Activated CD4-positive, alpha-beta T cell treated with anti-CD3 and anti-CD28 coated beads, Interleukin-2, amount 10 ng/mL, durations not matched to agents 24 days and 14 days (primary cell): ENCODE measurements around the gene MIEF2. TPM values are rescaled to one million over a fixed set of nuclear protein-coding genes. Genes with fewer than 3 reads are reported as not detected.
A peak's percentile ranks its signal among the peaks of the same experiment; 100 is the strongest.
"Not testable (repeated sequence)": the region's sequence is repeated elsewhere in the genome, so short reads cannot be mapped to it uniquely, and the experiment has no call there.

ENCODE experiments used
- DNase-seq: peaks from one replicate; pipeline ENCODE4 v3.0.0; 2022
- H3K27ac Mint-ChIP-seq: one replicate; pipeline ENCODE4 v1.8.0; 2022; ENCODE audit warnings: mild to moderate bottlenecking, mixed read lengths
- H3K27me3 Mint-ChIP-seq: one replicate; pipeline ENCODE4 v1.8.0; 2022; ENCODE audit warnings: mixed read lengths
- H3K36me3 Mint-ChIP-seq: one replicate; pipeline ENCODE4 v1.8.0; 2022; ENCODE audit warnings: low read depth, mild to moderate bottlenecking, mixed read lengths
- H3K4me1 Mint-ChIP-seq: one replicate; pipeline ENCODE4 v1.8.0; 2021; ENCODE audit warnings: mixed read lengths
- H3K4me3 Mint-ChIP-seq: one replicate; pipeline ENCODE4 v1.8.0; 2022; ENCODE audit warnings: mild to moderate bottlenecking, moderate library complexity, mixed read lengths
- H3K9me3 Mint-ChIP-seq: one replicate; pipeline ENCODE4 v1.8.0; 2021; ENCODE audit warnings: mixed read lengths
- intact Hi-C: fragments of 100-400 bp; cut with micrococcal nuclease; formaldehyde crosslinking; loops from one replicate; pipeline ENCODE4 v1.15.1; 2023
- total RNA-seq: library from RNA; stranded (reverse); gene quantifications from 2 replicates; pipeline ENCODE4 v1.2.3, GENCODE V29; 2022

The MIEF2 gene, protein sequence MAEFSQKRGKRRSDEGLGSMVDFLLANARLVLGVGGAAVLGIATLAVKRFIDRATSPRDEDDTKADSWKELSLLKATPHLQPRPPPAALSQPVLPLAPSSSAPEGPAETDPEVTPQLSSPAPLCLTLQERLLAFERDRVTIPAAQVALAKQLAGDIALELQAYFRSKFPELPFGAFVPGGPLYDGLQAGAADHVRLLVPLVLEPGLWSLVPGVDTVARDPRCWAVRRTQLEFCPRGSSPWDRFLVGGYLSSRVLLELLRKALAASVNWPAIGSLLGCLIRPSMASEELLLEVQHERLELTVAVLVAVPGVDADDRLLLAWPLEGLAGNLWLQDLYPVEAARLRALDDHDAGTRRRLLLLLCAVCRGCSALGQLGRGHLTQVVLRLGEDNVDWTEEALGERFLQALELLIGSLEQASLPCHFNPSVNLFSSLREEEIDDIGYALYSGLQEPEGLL
- 4.3 and 6.0 TPM in 2 replicates for total RNA-seq

DNA sequence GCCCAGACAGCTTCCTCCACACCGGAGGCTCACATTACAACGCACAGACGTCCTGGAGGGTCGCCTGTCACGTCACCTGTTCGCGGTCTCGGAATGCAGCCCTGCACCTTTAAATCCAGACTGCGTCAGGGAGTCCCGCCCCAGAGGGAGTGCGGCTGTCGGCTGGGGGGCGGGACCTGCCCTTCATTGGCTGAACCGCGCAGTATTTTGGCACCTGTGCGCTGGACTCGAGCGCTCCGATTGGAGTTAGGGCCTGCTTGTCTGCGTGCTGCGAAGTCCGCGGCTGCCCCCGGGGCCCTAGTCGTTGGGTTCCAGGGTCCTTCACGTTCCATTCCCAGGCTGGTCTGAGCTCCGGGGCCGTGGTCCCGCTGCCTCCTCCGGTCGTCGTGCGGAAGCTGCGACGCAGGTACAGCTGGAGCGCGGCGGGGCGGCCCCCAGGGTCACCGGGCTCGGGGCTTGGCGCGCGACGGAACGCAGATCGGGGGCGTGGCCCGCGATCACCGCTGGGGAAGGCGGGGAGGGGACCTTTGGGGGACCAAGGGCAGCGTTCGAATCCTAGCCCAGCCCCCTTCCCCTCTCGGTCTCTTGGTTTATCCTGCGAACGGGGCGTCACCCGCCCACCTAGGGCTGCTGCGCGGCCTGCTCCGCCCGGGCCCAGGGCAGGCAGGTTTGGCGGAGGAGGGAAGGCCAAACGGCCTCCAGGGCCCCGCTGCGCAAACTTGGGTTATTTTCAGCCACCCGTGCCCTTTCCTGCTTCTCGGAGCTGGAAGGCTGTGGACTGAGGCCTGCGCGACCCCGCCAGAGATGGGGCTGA lies at the start of gene MIEF2:
TSS of gene MIEF2 (plus strand) at position 331 of the 814 bp plus-strand sequence. CDS start 2,059 bp downstream, outside the sequence.
- peak within 1 kb of the TSS; percentile 85 for H3K4me3 Mint-ChIP-seq
- intact Hi-C loops, result loop anchor here (1.0 kb wide), 2 partner anchors 35 to 55 kb away; partner anchors contain the start of genes LLGL1 and SMCR8
- peak; percentile 98 for DNase-seq
- peak within 1 kb of the TSS; percentile 86 for H3K27ac Mint-ChIP-seq
- H3K36me3 Mint-ChIP-seq, result peaks cover 10% of the 10 kb centered on the region
- H3K4me1 Mint-ChIP-seq, result peaks cover 29% of the 10 kb centered on the region
- no peaks in the 10 kb centered on the region for H3K27me3 Mint-ChIP-seq
- H3K9me3 Mint-ChIP-seq, result no peaks in the 10 kb centered on the region

DNA sequence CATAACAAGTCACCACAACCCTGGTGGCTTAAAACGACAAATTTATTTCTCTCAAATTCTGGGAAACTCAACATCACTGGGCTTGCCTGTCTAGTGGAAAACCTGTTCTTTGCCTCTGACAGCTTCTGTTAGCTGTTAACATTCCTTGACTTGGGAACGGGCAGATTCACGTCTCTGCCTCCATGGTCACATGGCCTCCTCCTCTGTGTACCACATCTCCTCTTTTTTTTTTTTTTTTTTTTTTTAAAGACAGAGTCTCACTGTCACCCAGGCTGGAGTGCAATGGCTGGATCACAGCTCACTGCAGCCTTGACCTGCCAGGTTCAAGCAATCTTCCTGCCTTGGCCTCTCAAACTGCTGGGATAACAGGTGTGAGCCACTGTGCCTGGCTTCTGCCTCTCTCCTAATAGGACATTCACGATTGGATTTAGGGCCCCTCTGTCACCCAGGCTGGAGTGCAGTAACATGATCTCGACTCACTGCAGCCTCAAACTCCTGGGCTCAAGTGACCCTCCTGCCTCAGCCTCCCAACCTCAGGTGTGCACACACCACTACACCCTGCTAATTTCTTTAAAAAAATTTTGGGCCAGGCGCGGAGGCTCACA lies 46.7 kb upstream of the MIEF2 start:
- Mint-ChIP-seq H3K27ac (no peak overlapping the region), H3K4me3 (no peak overlapping the region), H3K27me3 (no peaks in the 10 kb centered on the region), H3K36me3 (peaks cover 13% of the 10 kb centered on the region), H3K4me1 (no peaks in the 10 kb centered on the region), H3K9me3 (no peaks in the 10 kb centered on the region)
- intact Hi-C loops, result no loop called here
- no peak for DNase-seq

DNA sequence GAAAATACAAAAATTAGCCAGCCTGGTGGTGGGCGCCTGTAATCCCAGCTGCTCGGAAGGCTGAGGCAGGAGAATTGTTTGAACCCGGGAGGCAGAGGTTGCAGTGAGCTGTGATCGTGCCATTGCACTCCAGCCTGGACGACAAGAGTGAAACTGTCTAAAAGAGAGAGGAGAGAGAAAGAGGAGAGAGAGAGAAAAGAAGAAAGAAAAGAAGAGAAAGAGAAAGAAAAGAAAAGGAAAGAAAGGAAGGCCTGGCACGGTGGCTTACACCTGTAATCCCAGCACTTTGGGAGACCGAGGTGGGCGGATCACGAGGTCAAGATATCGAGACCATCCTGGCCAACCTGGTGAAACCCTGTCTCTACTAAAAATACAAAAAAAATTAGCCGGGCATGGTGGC lies 43.6 kb upstream of the MIEF2 start:
- H3K36me3 Mint-ChIP-seq, H3K4me3 Mint-ChIP-seq, DNase-seq, H3K4me1 Mint-ChIP-seq, H3K9me3 Mint-ChIP-seq, H3K27ac Mint-ChIP-seq, intact Hi-C loops, H3K27me3 Mint-ChIP-seq: not testable (repeated sequence)

DNA sequence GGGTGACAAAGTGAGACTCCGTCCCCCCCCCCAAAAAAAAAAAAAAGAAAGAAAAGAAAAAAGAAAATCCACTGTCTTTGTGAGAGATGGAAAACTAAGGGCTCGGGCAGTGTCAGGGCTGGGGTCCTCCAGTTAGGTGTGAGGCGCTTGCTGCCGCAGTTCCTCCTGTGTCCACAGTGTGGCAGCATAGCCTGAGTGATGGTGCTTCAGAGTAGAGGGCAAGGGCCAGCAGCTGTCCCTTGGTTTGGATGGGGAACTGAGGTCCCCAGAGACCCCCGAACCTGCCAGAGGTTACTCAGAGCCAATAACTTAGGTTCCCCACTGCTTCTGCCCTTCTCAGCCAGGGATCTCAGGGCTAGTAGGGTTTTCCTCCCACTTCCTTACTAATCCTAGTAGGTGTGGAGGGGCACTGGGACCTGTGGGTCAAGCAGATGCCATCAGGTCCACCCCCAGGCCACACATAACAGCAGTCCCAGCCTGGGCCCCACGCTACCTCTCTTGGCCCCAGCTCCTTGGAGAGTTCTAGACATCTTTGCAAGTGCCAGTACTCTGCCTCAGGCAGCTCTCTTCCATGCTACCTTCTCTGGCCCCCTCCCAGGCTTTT lies 42.9 kb upstream of the MIEF2 start:
- Mint-ChIP-seq H3K4me3 (no peak overlapping the region), H3K27ac (no peak overlapping the region), H3K36me3 (no peaks in the 10 kb centered on the region), H3K4me1 (no peaks in the 10 kb centered on the region), H3K27me3 (no peaks in the 10 kb centered on the region), H3K9me3 (no peaks in the 10 kb centered on the region)
- intact Hi-C loops, result no loop called here
- peak; percentile 93 for DNase-seq

DNA sequence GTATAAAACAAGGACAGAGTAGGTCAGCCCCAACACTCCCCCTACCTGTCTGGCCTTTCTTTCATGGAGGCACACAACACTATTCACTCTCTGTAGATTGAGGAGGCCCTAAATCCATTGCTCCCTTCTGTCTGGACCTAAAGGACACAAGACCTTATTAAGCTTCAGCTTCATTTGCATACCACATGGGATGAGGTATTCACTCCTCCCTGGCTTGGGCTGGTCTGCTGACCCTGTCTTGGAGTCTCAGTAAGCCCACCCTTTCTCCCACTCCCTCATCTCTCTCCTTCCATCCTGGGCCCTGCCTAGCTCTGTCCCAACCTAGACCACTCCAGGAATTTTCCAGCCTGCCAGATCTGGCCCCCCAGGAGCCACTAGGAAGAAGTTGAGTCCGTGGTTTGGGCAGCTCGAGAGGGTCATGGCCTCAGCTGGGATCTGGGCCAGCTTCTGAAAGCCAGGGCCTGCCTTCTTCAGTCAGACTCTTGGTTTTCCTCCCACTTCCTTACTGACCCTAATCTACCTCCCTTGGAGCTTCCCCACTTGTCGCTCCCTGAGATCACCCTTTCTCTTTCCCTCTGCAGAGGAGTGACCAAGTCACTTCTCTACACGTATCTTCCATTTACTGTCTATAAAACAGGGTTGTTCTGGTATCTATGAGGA lies 41.6 kb upstream of the MIEF2 start:
- Mint-ChIP-seq H3K9me3 (no peaks in the 10 kb centered on the region), H3K27ac (no peak overlapping the region), H3K4me3 (no peak overlapping the region), H3K36me3 (no peaks in the 10 kb centered on the region), H3K27me3 (no peaks in the 10 kb centered on the region), H3K4me1 (no peaks in the 10 kb centered on the region)
- intact Hi-C loops, result no loop called here
- DNase-seq, result no peak

DNA sequence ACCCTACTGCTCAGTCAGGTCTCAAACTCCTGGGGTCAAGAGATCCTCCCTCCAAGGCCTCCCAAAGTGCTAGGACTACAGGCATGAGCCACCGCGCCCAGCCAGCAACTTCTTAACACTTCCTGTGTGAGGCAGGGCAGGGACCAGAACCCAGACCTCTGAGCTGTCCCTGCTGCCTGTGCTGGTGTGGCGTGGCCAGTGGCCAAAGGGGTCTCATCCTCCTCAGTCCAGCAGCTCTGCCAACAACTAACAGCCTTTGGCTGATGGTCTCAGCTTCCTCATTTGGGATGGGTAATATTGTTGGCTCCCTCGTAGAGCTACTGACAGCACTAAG lies 36.4 kb upstream of the MIEF2 start:
- Mint-ChIP-seq H3K4me3 (no peak overlapping the region), H3K36me3 (peaks cover 3% of the 10 kb centered on the region), H3K27me3 (peaks cover 2% of the 10 kb centered on the region), H3K9me3 (no peaks in the 10 kb centered on the region), H3K27ac (no peak overlapping the region), H3K4me1 (peaks cover 19% of the 10 kb centered on the region)
- intact Hi-C loops, result no loop called here
- no peak for DNase-seq

DNA sequence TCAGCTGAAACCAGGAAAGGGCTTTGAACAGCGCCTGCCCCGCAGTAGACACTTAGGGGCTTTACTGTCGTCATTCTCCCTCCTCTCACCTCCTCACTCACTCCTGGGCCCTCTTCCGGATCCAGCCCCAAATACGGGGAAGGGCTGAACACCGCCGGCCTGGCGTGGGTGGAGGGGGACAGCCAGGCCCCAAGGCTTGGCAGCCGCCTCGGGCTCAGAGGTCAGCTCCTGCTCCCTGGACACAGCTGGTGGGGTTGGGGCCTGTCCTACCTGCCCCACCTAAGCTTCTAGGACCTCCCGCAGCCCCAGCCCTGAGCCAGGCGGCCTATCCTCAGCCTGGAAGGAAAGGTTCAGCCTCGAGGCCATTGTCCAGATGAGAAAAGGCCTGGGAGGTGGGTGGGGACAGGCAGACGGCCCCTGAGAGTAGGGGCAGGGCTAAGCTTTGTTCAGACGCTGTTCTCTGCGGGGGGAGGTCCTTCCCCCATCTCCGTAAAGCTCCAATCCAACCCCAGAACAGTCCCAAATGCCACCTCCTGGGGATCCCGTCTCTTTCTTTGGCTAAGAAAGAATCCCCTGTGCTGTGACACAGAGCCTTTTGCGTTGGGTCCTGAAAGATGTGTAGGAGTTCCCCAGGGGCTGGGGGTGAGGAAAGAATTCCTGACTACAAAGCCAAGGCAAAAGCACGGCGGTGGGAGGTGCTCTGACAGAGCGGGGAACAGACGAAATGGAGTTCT lies 35.9 kb upstream of the MIEF2 start:
- peaks cover 19% of the 10 kb centered on the region for H3K4me1 Mint-ChIP-seq
- H3K36me3 Mint-ChIP-seq, result peaks cover 3% of the 10 kb centered on the region
- peak overlapping the region; percentile 67 for H3K27ac Mint-ChIP-seq
- DNase-seq, result no peak
- peak overlapping the region; percentile 72 for H3K4me3 Mint-ChIP-seq
- peaks cover 2% of the 10 kb centered on the region for H3K27me3 Mint-ChIP-seq
- no peaks in the 10 kb centered on the region for H3K9me3 Mint-ChIP-seq
- intact Hi-C loops, result loop anchor here (1.0 to 5.0 kb wide), 3 partner anchors 36 to 82 kb away; partner anchors contain the start of genes ALKBH5 and MIEF2

DNA sequence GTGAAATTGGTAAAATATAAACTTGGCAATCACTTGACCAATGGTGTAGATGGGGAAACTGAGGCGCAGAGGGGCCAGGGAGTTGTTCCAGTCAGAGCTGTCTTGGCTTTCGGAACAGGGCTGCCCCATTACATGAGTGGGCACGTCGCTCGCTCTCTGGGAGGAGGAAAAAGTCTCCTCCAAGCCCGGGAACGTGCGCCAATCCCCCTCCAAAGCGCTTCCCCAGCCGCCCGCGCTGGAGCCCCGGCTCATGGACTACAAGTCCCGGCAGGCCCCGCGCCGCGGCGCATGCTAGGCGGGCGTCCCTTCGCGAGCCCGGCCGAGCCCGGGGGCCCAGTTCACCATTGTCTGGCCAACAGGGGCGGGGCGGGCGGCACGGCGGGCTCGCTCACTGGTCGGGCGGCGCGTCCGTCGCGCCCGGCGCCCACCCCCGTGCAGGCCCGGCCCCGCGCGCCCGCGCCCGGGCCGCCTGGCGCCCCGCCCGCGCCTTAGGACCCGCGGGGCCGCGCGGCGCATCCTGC lies 35.3 kb upstream of the MIEF2 start, which contains the start of gene LLGL1:
TSS of gene LLGL1 (plus strand) at position 515 of the 521 bp plus-strand sequence. CDS start 48 bp downstream, outside the sequence.
- peak; percentile 99 for DNase-seq
- Mint-ChIP-seq H3K9me3 (no peaks in the 10 kb centered on the region), H3K4me3 (peak within 1 kb of the TSS; percentile 99), H3K36me3 (peaks cover 3% of the 10 kb centered on the region), H3K27ac (peak within 1 kb of the TSS; percentile 89), H3K27me3 (peaks cover 2% of the 10 kb centered on the region), H3K4me1 (peaks cover 19% of the 10 kb centered on the region)
- intact Hi-C loops, result loop anchor here (1.0 to 5.0 kb wide), 3 partner anchors 35 to 83 kb away; partner anchors contain the start of genes ALKBH5 and MIEF2

DNA sequence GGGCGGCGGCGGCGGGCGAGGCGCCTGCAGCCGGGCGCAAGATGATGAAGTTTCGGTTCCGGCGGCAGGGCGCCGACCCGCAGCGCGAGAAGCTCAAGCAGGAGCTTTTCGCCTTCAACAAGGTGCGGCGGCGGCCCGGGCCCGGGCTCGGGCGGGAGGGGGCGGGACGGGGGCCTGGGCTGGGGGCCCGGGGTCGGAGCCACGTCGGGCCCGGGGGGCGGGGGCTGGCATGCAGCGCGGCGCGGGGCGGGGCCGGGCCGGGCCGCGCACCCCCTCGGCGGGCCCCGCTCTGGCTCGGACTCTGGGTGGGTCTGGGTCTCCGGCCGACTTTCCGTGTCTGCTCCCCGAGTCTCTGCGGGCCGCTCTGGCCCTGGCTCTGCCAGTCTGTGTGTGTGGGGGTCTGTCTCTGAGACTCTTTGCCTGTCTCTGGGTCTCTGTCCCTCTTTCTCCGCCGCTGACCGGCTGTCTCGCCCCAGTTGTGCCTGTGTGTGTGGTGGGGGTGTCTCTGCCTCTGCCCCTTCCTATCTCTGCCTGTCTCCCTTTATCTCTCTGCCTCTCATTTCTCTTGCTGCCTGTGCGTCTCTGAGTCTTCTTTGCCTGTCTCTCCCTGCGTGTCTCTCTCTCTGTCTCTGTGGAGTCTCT lies 34.7 kb upstream of the MIEF2 start:
- peak overlapping the region; percentile 89 for H3K27ac Mint-ChIP-seq
- H3K9me3 Mint-ChIP-seq, result no peaks in the 10 kb centered on the region
- H3K27me3 Mint-ChIP-seq, result peaks cover 2% of the 10 kb centered on the region
- H3K36me3 Mint-ChIP-seq, result peaks cover 3% of the 10 kb centered on the region
- intact Hi-C loops, result loop anchor here (1.0 to 5.0 kb wide), 3 partner anchors 35 to 83 kb away; partner anchors contain the start of genes ALKBH5 and MIEF2
- peaks cover 19% of the 10 kb centered on the region for H3K4me1 Mint-ChIP-seq
- no peak for DNase-seq
- H3K4me3 Mint-ChIP-seq, result peak overlapping the region; percentile 99

DNA sequence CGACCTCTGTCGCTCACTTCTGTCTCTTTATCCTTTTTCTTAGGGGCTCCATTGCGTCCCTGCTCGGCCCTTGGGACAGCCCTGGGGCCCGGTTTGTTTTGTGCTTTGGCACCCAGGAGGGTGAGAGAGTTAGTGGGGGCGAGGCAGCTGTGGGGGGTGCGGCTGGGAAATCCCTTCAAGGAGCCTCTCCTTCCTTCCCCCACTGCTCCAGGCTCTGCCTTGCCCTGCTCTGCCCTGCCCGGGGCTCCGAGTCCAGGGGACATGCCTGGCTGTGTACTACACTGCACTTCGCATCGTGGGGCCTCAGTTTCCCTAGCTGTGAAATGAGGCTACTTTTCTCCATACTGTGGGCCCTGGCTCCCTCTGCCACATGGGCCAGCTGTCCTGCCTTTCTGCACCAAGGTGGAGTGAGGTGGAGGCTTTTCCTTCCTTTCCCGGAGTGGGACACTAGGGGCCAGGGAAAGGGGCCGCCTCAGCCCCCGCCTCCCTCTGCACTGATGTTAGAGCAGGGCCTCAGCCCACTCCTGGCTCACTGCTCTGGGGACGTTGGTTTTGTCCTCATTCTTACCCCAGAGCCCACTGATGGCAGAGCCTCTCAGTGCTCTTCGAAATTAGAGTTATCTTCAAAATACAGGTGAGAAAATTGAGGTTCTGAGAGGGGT lies 34.0 kb upstream of the MIEF2 start:
- H3K9me3 Mint-ChIP-seq, result no peaks in the 10 kb centered on the region
- no peak for DNase-seq
- H3K4me3 Mint-ChIP-seq, result peak overlapping the region; percentile 99
- peaks cover 3% of the 10 kb centered on the region for H3K36me3 Mint-ChIP-seq
- H3K4me1 Mint-ChIP-seq, result peaks cover 19% of the 10 kb centered on the region
- peaks cover 2% of the 10 kb centered on the region for H3K27me3 Mint-ChIP-seq
- peak overlapping the region; percentile 89 for H3K27ac Mint-ChIP-seq
- intact Hi-C loops, result loop anchor here (5.0 kb wide), 1 partner anchor 84 kb away; no protein-coding TSS in a partner anchor

DNA sequence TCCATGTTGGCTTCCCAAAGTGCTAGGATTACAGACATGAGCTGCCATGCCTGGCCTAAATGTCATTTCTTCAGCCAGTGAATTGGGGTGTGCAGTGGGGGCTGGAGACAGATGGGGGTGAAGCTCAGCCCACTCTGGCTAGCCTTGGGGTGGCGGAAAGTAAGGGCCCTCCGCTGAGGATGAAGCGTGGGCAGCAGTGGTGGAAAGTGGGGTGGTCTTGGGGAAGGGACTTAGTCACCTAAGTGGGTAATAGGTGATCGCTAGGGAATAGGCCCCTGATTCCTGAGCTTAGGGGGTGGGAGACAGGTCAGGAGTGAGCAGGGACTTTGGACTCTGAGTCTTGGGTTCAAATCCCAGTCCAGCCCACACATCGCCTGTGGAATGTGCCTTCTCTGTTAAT lies 32.8 kb upstream of the MIEF2 start:
- no peak overlapping the region for H3K4me3 Mint-ChIP-seq
- intact Hi-C loops, result loop anchor here (5.0 kb wide), 1 partner anchor 85 kb away; no protein-coding TSS in a partner anchor
- no peaks in the 10 kb centered on the region for H3K9me3 Mint-ChIP-seq
- peaks cover 2% of the 10 kb centered on the region for H3K27me3 Mint-ChIP-seq
- H3K4me1 Mint-ChIP-seq, result peaks cover 19% of the 10 kb centered on the region
- H3K36me3 Mint-ChIP-seq, result peaks cover 3% of the 10 kb centered on the region
- H3K27ac Mint-ChIP-seq, result no peak overlapping the region
- no peak for DNase-seq
